ENCODE results near the gene SRPX. TPM values are rescaled to one million over a fixed set of nuclear protein-coding genes. Genes with fewer than 3 reads are reported as not detected.

SRPX gene
- total and polyA plus RNA-seq, 2 of the 4 experiments (the other 2 are of a cell fraction): 35.5 to 81.5 TPM

DNA sequence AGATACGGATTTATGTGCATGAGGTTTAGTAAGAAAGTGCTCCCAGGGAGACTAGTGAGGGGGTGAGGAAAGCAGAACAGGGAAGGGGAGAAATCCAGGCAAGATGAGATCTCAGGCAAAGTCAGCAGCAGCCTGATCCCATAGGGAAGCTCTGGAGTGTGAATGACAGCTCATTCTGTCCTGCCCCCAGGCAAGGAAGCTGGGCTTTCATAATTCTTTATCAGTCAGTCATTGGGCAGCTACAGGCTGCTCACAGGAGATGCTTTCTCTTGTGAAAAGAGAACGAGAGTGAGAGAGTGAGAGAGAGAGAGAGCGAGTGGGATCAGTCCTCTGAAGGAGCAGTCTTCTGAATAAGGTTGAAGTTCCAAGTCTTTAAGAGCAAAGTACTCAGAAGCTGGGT is 48.1 kb downstream of the SRPX start:
- CTCF ChIA-PET: no interaction called here
- no peaks in the 10 kb centered on the region for H3K9me3 ChIP-seq (ENCODE audit: control insufficient read depth, insufficient read depth, low read length)
- H4K5ac ChIP-seq (ENCODE audit: low read depth, low read length): no peak overlapping the region
- no peak overlapping the region for H2BK15ac ChIP-seq (ENCODE audit: low read depth, low read length)
- ATAC-seq (ENCODE audit: low read depth) (no peak), DNase-seq (peak; percentile 9)
- no peak overlapping the region for H3K23ac ChIP-seq (ENCODE audit: low read depth, low read length)
- H4K91ac ChIP-seq (ENCODE audit: insufficient read depth, low read depth, low read length): no peak overlapping the region
- no peaks in the 10 kb centered on the region for H3K79me1 ChIP-seq (ENCODE audit: low read depth in 1 of 2, low read length in 2 of 2)
- H3K27me3 ChIP-seq (ENCODE audit: control insufficient read depth, insufficient read depth, low read length): no peaks in the 10 kb centered on the region
- no peak overlapping the region for H2AFZ ChIP-seq (replicated peaks; ENCODE audit: low read length, poor library complexity)
- intact Hi-C loops (cut with micrococcal nuclease): loop anchor here (10.0 kb wide), 1 partner anchor 348 kb away; no protein-coding TSS in a partner anchor
- no peak overlapping the region for H2BK5ac ChIP-seq (ENCODE audit: low read depth, low read length, poor library complexity, severe bottlenecking)
- TF ChIP-seq CHD1 (IDR thresholded peaks at IDR 0.05; ENCODE audit: low read depth, low read length) (no peak), CEBPB (IDR thresholded peaks at IDR 0.05; ENCODE audit: low read depth, low read length) (no peak), MAZ (IDR thresholded peaks at IDR 0.05; ENCODE audit: borderline replicate concordance, low read depth, low read length) (no peak), SMC3 (IDR thresholded peaks at IDR 0.05; ENCODE audit: low read depth, low read length) (no peak), POLR2A (IDR thresholded peaks at IDR 0.05; ENCODE audit: low read depth, low read length) (no peak), RAD21 (IDR thresholded peaks at IDR 0.05; ENCODE audit: low read length) (no peak), NFE2L2 (IDR thresholded peaks at IDR 0.05; ENCODE audit: low read depth, low read length) (no peak), RCOR1 (IDR thresholded peaks at IDR 0.05; ENCODE audit: insufficient replicate concordance, low read length) (no peak), MAFK (IDR thresholded peaks at IDR 0.05; ENCODE audit: low read depth, low read length) (no peak), BHLHE40 (IDR thresholded peaks at IDR 0.05; ENCODE audit: low read depth, low read length) (no peak), MXI1 (IDR thresholded peaks at IDR 0.05; ENCODE audit: borderline replicate concordance, low read depth, low read length) (no peak)
- TF ChIP-seq, protein P1, sequence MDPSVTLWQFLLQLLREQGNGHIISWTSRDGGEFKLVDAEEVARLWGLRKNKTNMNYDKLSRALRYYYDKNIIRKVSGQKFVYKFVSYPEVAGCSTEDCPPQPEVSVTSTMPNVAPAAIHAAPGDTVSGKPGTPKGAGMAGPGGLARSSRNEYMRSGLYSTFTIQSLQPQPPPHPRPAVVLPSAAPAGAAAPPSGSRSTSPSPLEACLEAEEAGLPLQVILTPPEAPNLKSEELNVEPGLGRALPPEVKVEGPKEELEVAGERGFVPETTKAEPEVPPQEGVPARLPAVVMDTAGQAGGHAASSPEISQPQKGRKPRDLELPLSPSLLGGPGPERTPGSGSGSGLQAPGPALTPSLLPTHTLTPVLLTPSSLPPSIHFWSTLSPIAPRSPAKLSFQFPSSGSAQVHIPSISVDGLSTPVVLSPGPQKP (IDR thresholded peaks at IDR 0.05; ENCODE audit: borderline replicate concordance, low read depth, low read length): no peak
- TF ChIP-seq, protein P2, sequence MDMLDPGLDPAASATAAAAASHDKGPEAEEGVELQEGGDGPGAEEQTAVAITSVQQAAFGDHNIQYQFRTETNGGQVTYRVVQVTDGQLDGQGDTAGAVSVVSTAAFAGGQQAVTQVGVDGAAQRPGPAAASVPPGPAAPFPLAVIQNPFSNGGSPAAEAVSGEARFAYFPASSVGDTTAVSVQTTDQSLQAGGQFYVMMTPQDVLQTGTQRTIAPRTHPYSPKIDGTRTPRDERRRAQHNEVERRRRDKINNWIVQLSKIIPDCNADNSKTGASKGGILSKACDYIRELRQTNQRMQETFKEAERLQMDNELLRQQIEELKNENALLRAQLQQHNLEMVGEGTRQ (IDR thresholded peaks at IDR 0.05; ENCODE audit: low read depth, low read length): no peak
- no TSS peak for BruUV-seq (replicated peaks)
- no peaks in the 10 kb centered on the region for H3K36me3 ChIP-seq (ENCODE audit: control insufficient read depth, insufficient read depth, low read length)
- H3K56ac ChIP-seq (ENCODE audit: extremely low read depth, insufficient read depth, low read length): no peak overlapping the region
- POLR2A ChIA-PET (ENCODE audit: unreplicated experiment): no interaction called here
- H3K14ac ChIP-seq (replicated peaks; ENCODE audit: low read depth, low read length): no peak overlapping the region
- H3K4ac ChIP-seq (ENCODE audit: low read depth, low read length): no peak overlapping the region
- H2AK5ac ChIP-seq (ENCODE audit: low read depth, low read length): no peak overlapping the region
- no peak overlapping the region for H4K8ac ChIP-seq (ENCODE audit: low read depth in 2 of 2, low read length in 2 of 2)
- H2AK9ac ChIP-seq (replicated peaks; ENCODE audit: low read depth, low read length, poor library complexity): no peak overlapping the region
- H4K20me1 ChIP-seq (ENCODE audit: insufficient read depth, low read length): no peaks in the 10 kb centered on the region; the same call in 1 of the 2 replicates
- H3K4me1 ChIP-seq (ENCODE audit: control insufficient read depth, insufficient read depth, low read length): no peaks in the 10 kb centered on the region
- H2BK20ac ChIP-seq (ENCODE audit: low read depth, low read length): no peak overlapping the region
- H3K9ac ChIP-seq (ENCODE audit: low read depth, low read length): no peak overlapping the region
- H3K18ac ChIP-seq (ENCODE audit: low read depth, low read length): no peak overlapping the region
- H3K4me2 ChIP-seq (ENCODE audit: low read depth, low read length): no peak overlapping the region
- no peak overlapping the region for H2BK120ac ChIP-seq (ENCODE audit: low read depth, low read length)
- in situ Hi-C loops (cut with MboI; ENCODE audit: low sequenced_read_pairs): loop anchor here (5.0 to 10.0 kb wide), 2 partner anchors 245 to 428 kb away; no protein-coding TSS in a partner anchor
- WGBS, 2 experiments (ENCODE audit: extremely low coverage in 2 of 2, insufficient read length in 1 of 2): 60% methylated on average over 1 of the region's 3 CpGs; no CpG with 5 or more reads in 1 of the 2 experiments
- dilution Hi-C loops (cut with HindIII; ENCODE audit: low sequenced_read_pairs, unreplicated experiment): no loop called here
- H3K4me3 ChIP-seq (ENCODE audit: insufficient read depth, low read depth, low read length): no peak overlapping the region
- no peaks in the 10 kb centered on the region for H3K9me1 ChIP-seq (ENCODE audit: insufficient read depth, low read length)
- H3K27ac ChIP-seq (ENCODE audit: insufficient read depth, low read length): no peak overlapping the region

All from IMR-90 (cell line).